Keratinocyte (primary cell): ENCODE results near the gene STK24. TPM values are rescaled to one million over a fixed set of nuclear protein-coding genes. Genes with fewer than 3 reads are reported as not detected.
A peak's percentile ranks its signal among the peaks of the same experiment; 100 is the strongest.

Source experiments
- DNase-seq: peaks from one replicate; pipeline ENCODE4 v3.0.0-alpha.2; 2011; ENCODE audit warnings: low read depth, missing footprints, low spot score
- FAIRE-seq: peaks from 2 replicates; lab custom pipeline; 2011; peaks lifted over from hg19 to GRCh38; lab: Jason Lieb, UNC
- H2AFZ ChIP-seq: 2 replicates; pipeline ENCODE4 v1.6.0; 2012; ENCODE audit warnings: low read length, control low read depth, inconsistent platforms; ENCODE audit not compliant: control insufficient read depth
- H3K27ac ChIP-seq: 2 replicates; pipeline ENCODE4 v1.5.1; 2011; ENCODE audit warnings: low read length; ENCODE audit not compliant: control insufficient read depth, insufficient read depth
- H3K27me3 ChIP-seq: 3 replicates; pipeline ENCODE4 v1.6.0; 2011; ENCODE audit warnings: low read length; ENCODE audit not compliant: control insufficient read depth, insufficient read depth; ENCODE audit errors: extremely low read depth
- H3K36me3 ChIP-seq, 2 experiments: 2 replicates in 1 of 2; 3 replicates in 1 of 2; pipeline ENCODE4 v1.5.1; 2011; ENCODE audit warnings: low read length in 2 of 2, mild to moderate bottlenecking in 1 of 2; ENCODE audit not compliant: control insufficient read depth in 2 of 2, insufficient read depth in 2 of 2; ENCODE audit errors: extremely low read depth in 1 of 2
- H3K4me1 ChIP-seq: 3 replicates; pipeline ENCODE4 v1.5.1; 2011; ENCODE audit warnings: low read length; ENCODE audit not compliant: control insufficient read depth, insufficient read depth; ENCODE audit errors: extremely low read depth
- H3K4me2 ChIP-seq: 3 replicates; pipeline ENCODE4 v1.6.0; 2011; ENCODE audit warnings: low read depth, low read length; ENCODE audit not compliant: control insufficient read depth, insufficient read depth; ENCODE audit errors: extremely low read depth
- H3K4me3 ChIP-seq, 3 experiments: fragments of 200-600 bp in 1 of 3; sonication (generic) in 1 of 3; 2 replicates in 2 of 3; 3 replicates in 1 of 3; pipeline ENCODE4 v1.5.1; 2011 to 2016; ENCODE audit warnings: low read length in 3 of 3, mild to moderate bottlenecking in 3 of 3, control low read depth in 2 of 3, inconsistent platforms in 1 of 3, low read depth in 1 of 3, mixed read lengths in 1 of 3, mixed run types in 1 of 3, moderate library complexity in 1 of 3; ENCODE audit not compliant: control insufficient read depth in 2 of 3, insufficient read depth in 2 of 3; ENCODE audit errors: extremely low read depth in 1 of 3
- H3K79me2 ChIP-seq: 2 replicates; pipeline ENCODE4 v1.6.0; 2012; ENCODE audit warnings: low read length; ENCODE audit not compliant: control insufficient read depth, insufficient read depth
- H3K9ac ChIP-seq: 3 replicates; pipeline ENCODE4 v1.6.0; 2011; ENCODE audit warnings: low read length; ENCODE audit not compliant: control insufficient read depth, insufficient read depth; ENCODE audit errors: extremely low read depth
- H3K9me1 ChIP-seq: 3 replicates; pipeline ENCODE4 v1.6.0; 2011; ENCODE audit warnings: low read length; ENCODE audit not compliant: control insufficient read depth, insufficient read depth; ENCODE audit errors: extremely low read depth
- H3K9me3 ChIP-seq: 2 replicates; pipeline ENCODE4 v1.5.1; 2012; ENCODE audit warnings: low read depth, low read length; ENCODE audit not compliant: control insufficient read depth
- H4K20me1 ChIP-seq: 3 replicates; pipeline ENCODE4 v1.6.0; 2011; ENCODE audit warnings: low read length; ENCODE audit not compliant: control insufficient read depth, insufficient read depth; ENCODE audit errors: extremely low read depth
- EZH2 ChIP-seq: IDR thresholded peaks from one replicate; pipeline ENCODE4 v1.6.1; 2012; ENCODE audit warnings: inconsistent platforms, mild to moderate bottlenecking, low read length, moderate library complexity
- dilution Hi-C: fragments of 300-500 bp; cut with MboI; formaldehyde crosslinking; loops from one replicate; pipeline ENCODE4 v1.7.0; 2020; ENCODE audit warnings: low sequenced_read_pairs; ENCODE audit not compliant: extremely low pct_ligation_motif_present
- polyA plus RNA-seq, 5 experiments: library from polyadenylated mRNA; depleted of rRNA in 3 of 5; stranded (reverse) in 3 of 5; stranded (forward) in 1 of 5; unstranded in 1 of 5; fragments of >200 nt; gene quantifications; 1 replicate in 1 of 5; 2 replicates in 3 of 5; 3 replicates in 1 of 5; pipeline versions ENCODE4 v1.2.1 to v1.2.3, GENCODE V29; 2011 to 2012; ENCODE audit warnings: missing spikeins in 2 of 5, low read depth in 1 of 5, low replicate concordance in 1 of 5
- TF ChIP-seq, protein P1 (sequence below), 3 experiments: IDR thresholded peaks in 1 of 3; conservative IDR thresholded peaks in 1 of 3; optimal IDR thresholded peaks in 1 of 3; 2 replicates in 2 of 3; 3 replicates in 1 of 3; pipeline versions ENCODE3 to v1.5.1; 2011; ENCODE audit warnings: low read length in 3 of 3, mild to moderate bottlenecking in 3 of 3, moderate library complexity in 2 of 3, control low read depth in 1 of 3, inconsistent platforms in 1 of 3; ENCODE audit not compliant: insufficient read depth in 2 of 3; ENCODE audit errors: extremely low read depth in 1 of 3

Gene STK24
- polyA plus RNA-seq, 1 donor (not counting 4 experiments of a cell fraction or from before 2014, with no cell fraction given), result 81.6 TPM

DNA sequence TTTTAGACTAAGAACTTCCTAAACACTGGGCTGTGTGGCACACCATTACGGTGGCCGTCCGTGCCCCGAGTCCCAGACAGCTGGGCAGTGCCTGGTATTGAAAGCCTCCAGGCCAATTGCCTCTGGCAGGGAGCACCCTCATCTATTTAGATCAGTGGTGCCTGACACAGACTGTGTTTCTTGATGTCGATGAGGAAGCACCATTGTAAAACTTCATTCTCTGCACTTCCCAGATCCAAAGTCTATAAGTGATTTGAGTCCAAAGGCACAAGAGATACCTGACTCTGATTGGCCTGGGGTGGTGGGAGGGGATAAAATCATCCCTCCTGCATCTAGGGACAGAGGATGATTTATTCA, 8.5 kb upstream of the STK24 start:
- dilution Hi-C loops, result no loop called here
- H3K4me1 ChIP-seq, result peaks cover 42% of the 10 kb centered on the region
- H3K9ac ChIP-seq, result no peak overlapping the region
- DNase-seq, result no peak
- no peaks in the 10 kb centered on the region for H3K27me3 ChIP-seq
- peak overlapping the region; percentile 31 for H3K4me2 ChIP-seq
- H3K9me3 ChIP-seq, result no peaks in the 10 kb centered on the region
- H3K9me1 ChIP-seq, result no peaks in the 10 kb centered on the region
- FAIRE-seq, result no peak
- H3K79me2 ChIP-seq, result no peaks in the 10 kb centered on the region
- H4K20me1 ChIP-seq, result no peaks in the 10 kb centered on the region
- no peaks in the 10 kb centered on the region for H3K36me3 ChIP-seq
- peak overlapping the region; percentile 55 for H3K27ac ChIP-seq
- TF ChIP-seq, protein P1, sequence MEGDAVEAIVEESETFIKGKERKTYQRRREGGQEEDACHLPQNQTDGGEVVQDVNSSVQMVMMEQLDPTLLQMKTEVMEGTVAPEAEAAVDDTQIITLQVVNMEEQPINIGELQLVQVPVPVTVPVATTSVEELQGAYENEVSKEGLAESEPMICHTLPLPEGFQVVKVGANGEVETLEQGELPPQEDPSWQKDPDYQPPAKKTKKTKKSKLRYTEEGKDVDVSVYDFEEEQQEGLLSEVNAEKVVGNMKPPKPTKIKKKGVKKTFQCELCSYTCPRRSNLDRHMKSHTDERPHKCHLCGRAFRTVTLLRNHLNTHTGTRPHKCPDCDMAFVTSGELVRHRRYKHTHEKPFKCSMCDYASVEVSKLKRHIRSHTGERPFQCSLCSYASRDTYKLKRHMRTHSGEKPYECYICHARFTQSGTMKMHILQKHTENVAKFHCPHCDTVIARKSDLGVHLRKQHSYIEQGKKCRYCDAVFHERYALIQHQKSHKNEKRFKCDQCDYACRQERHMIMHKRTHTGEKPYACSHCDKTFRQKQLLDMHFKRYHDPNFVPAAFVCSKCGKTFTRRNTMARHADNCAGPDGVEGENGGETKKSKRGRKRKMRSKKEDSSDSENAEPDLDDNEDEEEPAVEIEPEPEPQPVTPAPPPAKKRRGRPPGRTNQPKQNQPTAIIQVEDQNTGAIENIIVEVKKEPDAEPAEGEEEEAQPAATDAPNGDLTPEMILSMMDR (optimal IDR thresholded peaks at IDR 0.05 in 1 of 3, IDR thresholded peaks at IDR 0.05 in 1 of 3, conservative IDR thresholded peaks at IDR 0.05 in 1 of 3; ENCODE audit: extremely low read depth in 1 of 3, insufficient read depth in 2 of 3, low read length in 3 of 3), result no peak
- no peak for TF ChIP-seq EZH2
- H3K4me3 ChIP-seq, result no peak overlapping the region
- H2AFZ ChIP-seq, result peak overlapping the region; percentile 38

DNA sequence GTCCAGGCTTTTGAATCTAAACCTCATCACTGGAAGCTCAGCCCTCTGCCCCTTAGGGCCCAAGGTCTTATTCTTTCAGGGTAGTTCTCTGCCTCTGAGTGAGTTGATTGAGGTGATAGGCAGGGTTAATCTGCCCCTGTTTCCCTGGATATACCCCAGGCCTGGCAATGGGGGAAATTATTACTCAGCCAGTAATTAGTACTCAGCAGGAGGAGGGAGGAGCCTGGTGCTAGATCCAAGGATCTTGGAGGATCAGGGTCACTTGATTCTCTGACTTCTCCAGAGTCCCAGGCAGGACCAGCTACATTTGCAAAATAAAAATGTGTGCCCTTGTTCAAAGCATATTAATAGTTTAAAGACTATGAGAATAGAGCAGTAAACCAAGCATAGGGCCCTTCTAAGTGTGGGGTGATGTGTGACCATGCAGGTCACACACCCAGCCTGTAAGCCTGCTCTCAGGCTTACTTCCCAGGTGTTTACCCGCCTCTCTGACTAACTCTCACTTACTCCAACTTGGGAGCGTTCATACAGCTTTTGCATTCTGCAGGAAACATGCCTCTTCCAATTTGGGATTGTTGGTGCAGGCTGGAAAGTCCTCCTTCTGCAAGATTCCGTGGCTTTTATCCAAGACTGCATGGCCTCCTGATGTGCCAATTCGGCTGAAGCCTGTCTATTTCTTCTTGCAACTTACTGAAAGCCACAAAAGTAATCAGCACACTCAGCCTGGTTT, 7.9 kb upstream of the STK24 start:
- H3K9ac ChIP-seq, result peak overlapping the region; percentile 30
- TF ChIP-seq, protein P1 (optimal IDR thresholded peaks at IDR 0.05 in 1 of 3, IDR thresholded peaks at IDR 0.05 in 1 of 3, conservative IDR thresholded peaks at IDR 0.05 in 1 of 3; ENCODE audit: extremely low read depth in 1 of 3, insufficient read depth in 2 of 3, low read length in 3 of 3), result no peak
- no peak for TF ChIP-seq EZH2
- peak overlapping the region; percentile 60 for H2AFZ ChIP-seq
- no peaks in the 10 kb centered on the region for H3K9me3 ChIP-seq
- DNase-seq (no peak), FAIRE-seq (peak; percentile 68)
- no peak overlapping the region for H3K4me3 ChIP-seq
- peak overlapping the region; percentile 31 for H3K4me2 ChIP-seq
- peak overlapping the region; percentile 55 for H3K27ac ChIP-seq
- H3K36me3 ChIP-seq, result no peaks in the 10 kb centered on the region
- dilution Hi-C loops, result no loop called here
- H3K79me2 ChIP-seq, result no peaks in the 10 kb centered on the region
- H3K4me1 ChIP-seq, result peaks cover 42% of the 10 kb centered on the region
- no peaks in the 10 kb centered on the region for H4K20me1 ChIP-seq
- H3K27me3 ChIP-seq, result no peaks in the 10 kb centered on the region
- H3K9me1 ChIP-seq, result no peaks in the 10 kb centered on the region
